ENCODE measurements around the gene MACROD2. TPM values are rescaled to one million over a fixed set of nuclear protein-coding genes. Genes with fewer than 3 reads are reported as not detected.
A peak's percentile ranks its signal among the peaks of the same experiment; 100 is the strongest.

Gene MACROD2
- total RNA-seq, 1 donor from 2014 or later, result 2.4 TPM

DNA sequence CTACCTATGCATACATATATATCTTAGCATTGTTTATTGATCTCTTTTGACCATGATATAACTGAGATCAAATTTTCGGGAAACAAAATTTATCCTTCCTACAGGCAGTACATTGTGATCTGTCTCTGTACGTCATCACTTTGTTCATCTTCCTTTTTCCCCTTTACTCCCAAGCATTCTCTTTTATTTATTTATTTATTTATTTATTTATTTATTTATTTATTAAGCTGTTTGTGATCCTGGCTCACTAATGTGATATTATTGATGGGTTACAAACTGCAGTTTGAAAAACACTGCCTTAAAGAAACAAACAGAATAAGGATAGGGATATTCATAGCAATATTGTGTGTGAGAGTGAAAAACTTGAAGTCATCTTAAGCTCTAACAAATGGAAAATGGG, 51.2 kb downstream of the MACROD2 start:
- Mint-ChIP-seq H3K4me3 (ENCODE audit: unreplicated experiment) (no peak overlapping the region), H3K4me1 (ENCODE audit: low read depth, unreplicated experiment) (no peaks in the 10 kb centered on the region), H3K27me3 (ENCODE audit: low read depth, unreplicated experiment) (no peaks in the 10 kb centered on the region), H3K27ac (ENCODE audit: unreplicated experiment) (no peak overlapping the region), H3K9me3 (ENCODE audit: unreplicated experiment) (no peaks in the 10 kb centered on the region), H3K36me3 (ENCODE audit: low read depth, unreplicated experiment) (no peaks in the 10 kb centered on the region)
- no peaks in the 10 kb centered on the region for H3K36me3 ChIP-seq (ENCODE audit: insufficient read depth, low read length)
- H3K27me3 ChIP-seq (ENCODE audit: insufficient read depth, low read length), result no peaks in the 10 kb centered on the region
- no peaks in the 10 kb centered on the region for H4K20me1 ChIP-seq (ENCODE audit: insufficient read depth, low read length)
- FAIRE-seq (peak; percentile 20), DNase-seq (ENCODE audit: low read depth) (no peak)
- no peaks in the 10 kb centered on the region for H3K9me3 ChIP-seq (ENCODE audit: insufficient read depth, low read depth, low read length)
- H3K4me1 ChIP-seq (ENCODE audit: insufficient read depth, low read length), result no peaks in the 10 kb centered on the region
- H3K79me2 ChIP-seq (ENCODE audit: insufficient read depth, low read length), result no peaks in the 10 kb centered on the region
- H2AFZ ChIP-seq (ENCODE audit: low read depth, low read length), result no peak overlapping the region
- H3K27ac ChIP-seq (ENCODE audit: low read depth, low read length), result no peak overlapping the region
- TF ChIP-seq, protein P1, sequence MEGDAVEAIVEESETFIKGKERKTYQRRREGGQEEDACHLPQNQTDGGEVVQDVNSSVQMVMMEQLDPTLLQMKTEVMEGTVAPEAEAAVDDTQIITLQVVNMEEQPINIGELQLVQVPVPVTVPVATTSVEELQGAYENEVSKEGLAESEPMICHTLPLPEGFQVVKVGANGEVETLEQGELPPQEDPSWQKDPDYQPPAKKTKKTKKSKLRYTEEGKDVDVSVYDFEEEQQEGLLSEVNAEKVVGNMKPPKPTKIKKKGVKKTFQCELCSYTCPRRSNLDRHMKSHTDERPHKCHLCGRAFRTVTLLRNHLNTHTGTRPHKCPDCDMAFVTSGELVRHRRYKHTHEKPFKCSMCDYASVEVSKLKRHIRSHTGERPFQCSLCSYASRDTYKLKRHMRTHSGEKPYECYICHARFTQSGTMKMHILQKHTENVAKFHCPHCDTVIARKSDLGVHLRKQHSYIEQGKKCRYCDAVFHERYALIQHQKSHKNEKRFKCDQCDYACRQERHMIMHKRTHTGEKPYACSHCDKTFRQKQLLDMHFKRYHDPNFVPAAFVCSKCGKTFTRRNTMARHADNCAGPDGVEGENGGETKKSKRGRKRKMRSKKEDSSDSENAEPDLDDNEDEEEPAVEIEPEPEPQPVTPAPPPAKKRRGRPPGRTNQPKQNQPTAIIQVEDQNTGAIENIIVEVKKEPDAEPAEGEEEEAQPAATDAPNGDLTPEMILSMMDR (IDR thresholded peaks at IDR 0.05; ENCODE audit: insufficient read depth, low read depth, low read length), result no peak
- no peak overlapping the region for H3K4me3 ChIP-seq (ENCODE audit: insufficient read depth, low read depth, low read length)
- no peak overlapping the region for H3K9ac ChIP-seq (ENCODE audit: low read length)
- no peak overlapping the region for H3K4me2 ChIP-seq (ENCODE audit: low read length)

DNA sequence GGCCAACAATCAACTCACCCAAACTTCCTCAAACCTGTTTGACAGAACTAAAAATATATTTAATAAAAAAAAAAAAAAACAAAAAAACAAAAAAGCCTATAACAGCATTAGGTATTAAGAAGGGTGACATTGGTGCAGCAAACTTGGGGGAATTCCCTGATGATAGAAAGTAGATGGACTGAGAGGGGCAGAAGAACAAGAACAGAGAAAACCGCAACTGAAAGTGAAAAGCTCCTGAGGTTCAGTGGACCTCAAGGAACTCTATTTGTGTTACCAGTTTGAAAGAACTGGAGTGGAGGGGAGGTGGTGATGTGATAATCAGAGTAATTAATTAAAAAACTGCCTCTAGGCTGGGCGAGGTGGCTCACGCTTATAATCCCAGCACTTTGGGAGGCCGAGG, 53.8 kb downstream of the MACROD2 start:
- FAIRE-seq, result no peak

DNA sequence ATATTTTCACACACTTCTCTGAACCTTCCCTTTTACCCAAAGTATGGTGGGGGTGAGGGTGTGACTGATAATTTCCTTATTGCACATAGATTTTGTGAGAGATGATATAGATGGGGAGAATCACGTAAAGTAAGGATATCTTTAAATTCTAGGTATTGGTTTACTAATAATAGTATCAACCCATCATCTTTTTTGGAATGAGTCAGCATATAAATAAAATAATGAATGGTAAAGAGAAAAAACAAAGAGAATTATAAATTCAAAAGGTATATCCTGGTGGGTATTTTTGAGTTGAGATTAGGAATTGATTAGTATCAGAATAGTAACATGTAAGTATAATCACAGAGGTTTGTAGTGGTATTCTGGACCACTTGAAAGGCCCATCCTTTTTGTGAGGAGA, 56.1 kb downstream of the MACROD2 start:
- Histone ChIP-seq H4K20me1 (ENCODE audit: insufficient read depth, low read length) (no peaks in the 10 kb centered on the region), H3K4me1 (ENCODE audit: insufficient read depth, low read length) (no peaks in the 10 kb centered on the region), H3K79me2 (ENCODE audit: insufficient read depth, low read length) (no peaks in the 10 kb centered on the region), H2AFZ (ENCODE audit: low read depth, low read length) (no peak overlapping the region), H3K27ac (ENCODE audit: low read depth, low read length) (no peak overlapping the region), H3K4me3 (ENCODE audit: insufficient read depth, low read depth, low read length) (no peak overlapping the region), H3K27me3 (ENCODE audit: insufficient read depth, low read length) (no peaks in the 10 kb centered on the region), H3K9ac (ENCODE audit: low read length) (no peak overlapping the region), H3K9me3 (ENCODE audit: insufficient read depth, low read depth, low read length) (no peaks in the 10 kb centered on the region), H3K36me3 (ENCODE audit: insufficient read depth, low read length) (no peaks in the 10 kb centered on the region), H3K4me2 (ENCODE audit: low read length) (no peak overlapping the region)
- no peaks in the 10 kb centered on the region for H3K36me3 Mint-ChIP-seq (ENCODE audit: low read depth, unreplicated experiment)
- TF ChIP-seq EZH2 (IDR thresholded peaks at IDR 0.05; ENCODE audit: insufficient read depth, low read length), result no peak
- TF ChIP-seq, protein P1 (IDR thresholded peaks at IDR 0.05; ENCODE audit: insufficient read depth, low read depth, low read length), result no peak
- FAIRE-seq (no peak), DNase-seq (ENCODE audit: low read depth) (no peak)
- no peak overlapping the region for H3K4me3 Mint-ChIP-seq (ENCODE audit: unreplicated experiment)
- no peak overlapping the region for H3K27ac Mint-ChIP-seq (ENCODE audit: unreplicated experiment)
- no peaks in the 10 kb centered on the region for H3K27me3 Mint-ChIP-seq (ENCODE audit: low read depth, unreplicated experiment)
- H3K4me1 Mint-ChIP-seq (ENCODE audit: low read depth, unreplicated experiment), result peaks cover 4% of the 10 kb centered on the region
- no peaks in the 10 kb centered on the region for H3K9me3 Mint-ChIP-seq (ENCODE audit: unreplicated experiment)

More for the DNA sequence above, 53.8 kb downstream of the MACROD2 start:
- no peaks in the 10 kb centered on the region for H3K36me3 ChIP-seq (ENCODE audit: insufficient read depth, low read length)
- no peaks in the 10 kb centered on the region for H3K9me3 Mint-ChIP-seq (ENCODE audit: unreplicated experiment)
- no peaks in the 10 kb centered on the region for H3K79me2 ChIP-seq (ENCODE audit: insufficient read depth, low read length)
- no peaks in the 10 kb centered on the region for H4K20me1 ChIP-seq (ENCODE audit: insufficient read depth, low read length)
- no peak overlapping the region for H3K4me2 ChIP-seq (ENCODE audit: low read length)
- no peak overlapping the region for H3K9ac ChIP-seq (ENCODE audit: low read length)
- no peak for DNase-seq (ENCODE audit: low read depth)
- H3K27me3 ChIP-seq (ENCODE audit: insufficient read depth, low read length), result no peaks in the 10 kb centered on the region
- TF ChIP-seq, protein P1 (IDR thresholded peaks at IDR 0.05; ENCODE audit: insufficient read depth, low read depth, low read length), result no peak
- no peak for TF ChIP-seq EZH2 (IDR thresholded peaks at IDR 0.05; ENCODE audit: insufficient read depth, low read length)
- H3K4me3 ChIP-seq (ENCODE audit: insufficient read depth, low read depth, low read length), result no peak overlapping the region
- no peak overlapping the region for H2AFZ ChIP-seq (ENCODE audit: low read depth, low read length)
- H3K27ac ChIP-seq (ENCODE audit: low read depth, low read length), result no peak overlapping the region
- H3K9me3 ChIP-seq (ENCODE audit: insufficient read depth, low read depth, low read length), result no peaks in the 10 kb centered on the region
- no peaks in the 10 kb centered on the region for H3K36me3 Mint-ChIP-seq (ENCODE audit: low read depth, unreplicated experiment)
- H3K4me1 ChIP-seq (ENCODE audit: insufficient read depth, low read length), result no peaks in the 10 kb centered on the region
- H3K27me3 Mint-ChIP-seq (ENCODE audit: low read depth, unreplicated experiment), result no peaks in the 10 kb centered on the region
- no peak overlapping the region for H3K4me3 Mint-ChIP-seq (ENCODE audit: unreplicated experiment)
- no peak overlapping the region for H3K27ac Mint-ChIP-seq (ENCODE audit: unreplicated experiment)
- no peaks in the 10 kb centered on the region for H3K4me1 Mint-ChIP-seq (ENCODE audit: low read depth, unreplicated experiment)
